ENCODE data around the gene AKAP6.

DNA sequence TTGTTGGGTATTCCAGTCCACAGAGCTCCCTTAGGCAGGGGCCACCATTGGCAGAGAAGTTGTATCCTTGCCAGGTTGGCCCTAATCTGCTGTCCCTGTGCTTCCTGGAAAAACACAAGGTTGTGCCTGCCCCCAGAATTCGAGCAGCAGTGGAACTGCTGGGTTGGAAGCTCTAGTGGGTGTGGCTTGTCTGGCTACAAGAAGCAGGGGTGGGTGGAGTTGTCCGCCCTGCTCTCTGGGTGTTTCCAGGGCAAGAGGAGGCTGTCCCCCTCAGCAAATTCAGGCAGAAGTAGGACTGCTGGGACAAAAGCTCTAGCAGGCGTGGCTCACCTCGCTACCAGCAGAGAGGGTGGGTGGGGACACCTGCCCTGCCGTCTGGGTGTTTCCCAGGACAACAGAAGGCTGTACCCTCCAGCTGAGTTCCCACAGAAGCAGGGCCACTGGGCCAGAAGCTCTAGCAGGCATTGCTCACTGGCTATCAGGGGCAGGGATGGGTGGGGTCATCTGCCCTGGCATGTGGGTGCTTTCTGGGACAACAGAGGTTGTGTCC lies 536.8 kb downstream of the AKAP6 start:
- no peak for TF ChIP-seq POLR2AphosphoS5 (IDR thresholded peaks at IDR 0.05; ENCODE audit: low read depth, low read length)
- no peak for TF ChIP-seq POLR2A (IDR thresholded peaks at IDR 0.05; ENCODE audit: low read depth, low read length)
